GM19452 (cell line): ENCODE measurements around the gene CCL16.
"Not testable (repeated sequence)": the region's sequence is repeated elsewhere in the genome, so short reads cannot be mapped to it uniquely, and the experiment has no call there.

ENCODE experiments used
- ATAC-seq: cut with Tn5 transposase; IDR thresholded peaks from one replicate; pipeline ENCODE4 v1.9.1; 2021; ENCODE audit not compliant: unreplicated experiment

CCL16 gene

GRCh38 chr17:35942588-35943186 is 38.6 kb downstream of the CCL16 start:
- ATAC-seq, result no peak

GRCh38 chr17:35938492-35938891 is 42.8 kb downstream of the CCL16 start:
- ATAC-seq, result not testable (repeated sequence)

- ATAC-seq, result no peak
These were observed 45.2 kb downstream of the CCL16 start for GRCh38 chr17:35936063-35936462.

- no peak for ATAC-seq
These were observed 46.5 kb downstream of the CCL16 start for GRCh38 chr17:35934760-35935159.

- ATAC-seq, result no peak
These were observed 48.7 kb downstream of the CCL16 start for GRCh38 chr17:35932586-35932985.

GRCh38 chr17:35931794-35932425 is 49.4 kb downstream of the CCL16 start:
- no peak for ATAC-seq

GRCh38 chr17:35930211-35931065 is 50.9 kb downstream of the CCL16 start, which contains the start of gene RDM1:
Gene RDM1 (minus strand): TSS chr17:35930773. CDS start chr17:35930727, 46 bp downstream.
- peak; percentile 61 for ATAC-seq

- no peak for ATAC-seq
These were observed 53.6 kb downstream of the CCL16 start for GRCh38 chr17:35927714-35928113.
